22Rv1 (cell line): ENCODE measurements around the gene SLC25A11.
"Not testable (repeated sequence)": the region's sequence is repeated elsewhere in the genome, so short reads cannot be mapped to it uniquely, and the experiment has no call there.

Experiments
- H3K27ac ChIP-seq: fragments of 450-650 bp; 2 replicates; pipeline ENCODE4 v1.5.1; 2017
- ZFX ChIP-seq: fragments of 450-650 bp; IDR thresholded peaks from 2 replicates; pipeline ENCODE4 v1.6.1; 2017; ENCODE audit warnings: antibody characterized with exemption, borderline replicate concordance
- TF ChIP-seq, protein P1 (sequence below): fragments of 450-650 bp; IDR thresholded peaks from 2 replicates; pipeline ENCODE4 v1.5.1; 2017; ENCODE audit warnings: mild to moderate bottlenecking

SLC25A11 gene

DNA sequence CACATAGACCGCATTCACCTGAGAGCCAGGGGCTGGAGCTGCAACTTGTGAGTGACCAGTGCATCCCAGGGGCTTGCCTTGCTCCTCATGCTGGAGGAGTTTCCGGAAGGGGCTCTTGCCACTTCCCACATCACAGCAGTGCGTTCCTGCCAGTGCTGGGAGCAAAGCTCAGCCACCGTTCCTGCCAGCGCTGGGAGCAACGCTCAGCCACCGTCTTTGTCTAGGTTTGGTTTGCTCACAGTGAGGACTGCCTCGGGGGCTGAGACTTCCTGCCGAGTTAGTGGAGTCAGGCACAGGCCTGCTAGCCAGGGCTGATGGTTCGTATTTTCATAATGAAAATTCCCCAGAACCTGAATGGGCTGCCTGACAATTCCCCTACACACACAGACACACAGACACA is 31.5 kb downstream of the SLC25A11 start:
- H3K27ac ChIP-seq: peak overlapping the region; percentile 46
- TF ChIP-seq, protein P1, sequence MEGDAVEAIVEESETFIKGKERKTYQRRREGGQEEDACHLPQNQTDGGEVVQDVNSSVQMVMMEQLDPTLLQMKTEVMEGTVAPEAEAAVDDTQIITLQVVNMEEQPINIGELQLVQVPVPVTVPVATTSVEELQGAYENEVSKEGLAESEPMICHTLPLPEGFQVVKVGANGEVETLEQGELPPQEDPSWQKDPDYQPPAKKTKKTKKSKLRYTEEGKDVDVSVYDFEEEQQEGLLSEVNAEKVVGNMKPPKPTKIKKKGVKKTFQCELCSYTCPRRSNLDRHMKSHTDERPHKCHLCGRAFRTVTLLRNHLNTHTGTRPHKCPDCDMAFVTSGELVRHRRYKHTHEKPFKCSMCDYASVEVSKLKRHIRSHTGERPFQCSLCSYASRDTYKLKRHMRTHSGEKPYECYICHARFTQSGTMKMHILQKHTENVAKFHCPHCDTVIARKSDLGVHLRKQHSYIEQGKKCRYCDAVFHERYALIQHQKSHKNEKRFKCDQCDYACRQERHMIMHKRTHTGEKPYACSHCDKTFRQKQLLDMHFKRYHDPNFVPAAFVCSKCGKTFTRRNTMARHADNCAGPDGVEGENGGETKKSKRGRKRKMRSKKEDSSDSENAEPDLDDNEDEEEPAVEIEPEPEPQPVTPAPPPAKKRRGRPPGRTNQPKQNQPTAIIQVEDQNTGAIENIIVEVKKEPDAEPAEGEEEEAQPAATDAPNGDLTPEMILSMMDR: no peak
- no peak for TF ChIP-seq ZFX

- not testable (repeated sequence) for H3K27ac ChIP-seq
Measured at GRCh38 chr17:4906642-4907041, 33.2 kb downstream of the SLC25A11 start.

GRCh38 chr17:4903051-4903818 is 36.6 kb downstream of the SLC25A11 start, which contains the start of gene CHRNE:
Gene CHRNE, minus strand, starts transcription at chr17:4903098. Its CDS starts 35 bp downstream, at chr17:4903063.
- no peak for TF ChIP-seq ZFX
- TF ChIP-seq, protein P1: peak; percentile 91
- H3K27ac ChIP-seq: peak within 1 kb of the TSS; percentile 98

- peak overlapping the region; percentile 98 for H3K27ac ChIP-seq
- TF ChIP-seq, protein P1: no peak
- TF ChIP-seq ZFX: no peak
Measured at GRCh38 chr17:4902540-4902939, 37.3 kb downstream of the SLC25A11 start.

GRCh38 chr17:4901648-4902344 is 38.0 kb downstream of the SLC25A11 start:
- H3K27ac ChIP-seq: peak overlapping the region; percentile 98

DNA sequence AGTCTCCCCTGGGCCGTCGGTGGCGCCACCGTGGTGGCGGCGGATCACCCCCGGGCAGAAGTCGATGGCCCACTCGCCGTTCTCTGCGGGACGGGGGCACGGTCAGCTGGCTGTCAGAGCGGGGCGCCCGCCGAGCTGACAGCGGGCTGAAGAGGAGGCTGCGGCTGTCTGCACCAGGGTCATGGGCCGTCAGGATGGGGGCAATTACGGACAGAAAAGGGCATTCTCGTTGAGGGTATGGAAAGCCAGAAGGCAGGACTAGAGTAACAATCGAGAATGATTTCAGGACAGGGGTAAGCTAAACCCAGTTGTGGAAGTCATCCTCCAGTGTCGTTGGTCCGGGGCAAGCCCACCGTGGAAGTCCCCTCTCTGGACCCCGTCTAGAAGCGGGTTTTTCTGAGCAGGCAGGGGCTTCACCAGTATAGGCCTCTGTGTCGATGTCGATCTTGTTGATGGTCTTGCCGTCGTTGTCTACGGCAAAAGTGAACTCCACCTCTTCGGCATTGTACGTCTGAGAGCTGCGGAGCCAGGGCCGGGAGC is 38.7 kb downstream of the SLC25A11 start:
- no peak for TF ChIP-seq ZFX
- TF ChIP-seq, protein P1: no peak
- H3K27ac ChIP-seq: peak overlapping the region; percentile 98

More at GRCh38 chr17:4901648-4902344, 38.0 kb downstream of the SLC25A11 start:
- TF ChIP-seq ZFX: no peak
- TF ChIP-seq, protein P1: no peak

GRCh38 chr17:4900231-4901107 is 39.4 kb downstream of the SLC25A11 start:
- H3K27ac ChIP-seq: peak overlapping the region; percentile 98
- no peak for TF ChIP-seq ZFX
- TF ChIP-seq, protein P1: no peak
